ENCODE results near the gene TNFAIP1.

Gene TNFAIP1

DNA sequence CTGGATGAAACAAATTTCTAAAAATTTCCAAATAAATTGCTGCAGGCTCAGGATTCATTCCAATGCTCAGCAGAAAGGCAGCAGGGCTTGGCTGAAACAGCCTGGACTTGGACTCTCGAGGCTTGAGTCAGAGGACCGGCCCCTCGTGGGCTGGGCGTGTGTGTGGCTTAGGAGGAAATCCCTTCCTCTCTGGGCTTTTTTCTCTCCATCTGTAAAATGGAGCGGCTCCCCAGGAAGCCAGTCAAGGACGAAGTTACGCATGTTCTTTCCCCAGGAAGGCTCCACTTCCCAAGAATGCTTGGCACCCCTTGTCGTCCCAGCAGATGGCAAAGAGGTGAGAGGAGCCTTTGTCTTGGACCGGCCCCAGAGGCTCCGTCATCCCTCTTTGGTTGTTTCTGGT is 56.9 kb downstream of the TNFAIP1 start:
- H3K4me1 ChIP-seq (ENCODE audit: control insufficient read depth in 2 of 2, insufficient read depth in 1 of 2, low read depth in 1 of 2, low read length in 2 of 2) = no peaks in the 10 kb centered on the region
- H4K8ac ChIP-seq (ENCODE audit: low read depth, low read length) = no peak overlapping the region
- no peak overlapping the region for H3K4me3 ChIP-seq (ENCODE audit: low read length in 2 of 2)
- no peak overlapping the region for H2AFZ ChIP-seq (ENCODE audit: low read length)
- H3K9ac ChIP-seq (ENCODE audit: low read depth, low read length, poor library complexity) = no peak overlapping the region
- no peak overlapping the region for H3K4ac ChIP-seq (ENCODE audit: low read length)
- WGBS, 2 donors (ENCODE audit: extremely low coverage in 2 of 2, insufficient read length in 2 of 2, insufficient replicate concordance in 1 of 2) = no CpG with 5 or more reads among the region's 10 CpGs
- no peak overlapping the region for H3K27ac ChIP-seq (replicated peaks; ENCODE audit: low read length)
- no peak for DNase-seq (ENCODE audit: low spot score)
- no peaks in the 10 kb centered on the region for H3K9me3 ChIP-seq (replicated peaks in 1 of 2; ENCODE audit: control insufficient read depth in 2 of 2, insufficient read depth in 1 of 2, low read depth in 1 of 2, low read length in 2 of 2)
- H3K14ac ChIP-seq (ENCODE audit: low read length) = no peak overlapping the region
- H3K4me2 ChIP-seq (ENCODE audit: insufficient read depth, low read length, poor library complexity, severe bottlenecking) = no peak overlapping the region
- H2BK120ac ChIP-seq (ENCODE audit: low read depth, low read length) = no peak overlapping the region
- no peak overlapping the region for H2AK5ac ChIP-seq (ENCODE audit: low read depth, low read length)
- H2BK15ac ChIP-seq (ENCODE audit: low read length) = no peak overlapping the region
- peaks cover 15 to 95% of the 10 kb centered on the region in 2 donors for H3K36me3 ChIP-seq (replicated peaks in 1 of 2; ENCODE audit: control insufficient read depth in 2 of 2, insufficient read depth in 2 of 2, low read length in 2 of 2)
- H4K91ac ChIP-seq (ENCODE audit: low read depth, low read length, poor library complexity) = no peak overlapping the region
- no peak overlapping the region for H2BK5ac ChIP-seq (ENCODE audit: low read length)
- H2BK12ac ChIP-seq (ENCODE audit: low read length) = no peak overlapping the region
- H3K27me3 ChIP-seq (ENCODE audit: control insufficient read depth in 3 of 3, insufficient read depth in 3 of 3, low read depth in 1 of 3, low read length in 3 of 3) = no peaks in the 10 kb centered on the region
- no peak overlapping the region for H3K18ac ChIP-seq (ENCODE audit: low read length)
- no peak overlapping the region for H3K23ac ChIP-seq (ENCODE audit: low read depth, low read length, poor library complexity)
- no peaks in the 10 kb centered on the region for H3K79me1 ChIP-seq (ENCODE audit: low read depth, low read length)

DNA sequence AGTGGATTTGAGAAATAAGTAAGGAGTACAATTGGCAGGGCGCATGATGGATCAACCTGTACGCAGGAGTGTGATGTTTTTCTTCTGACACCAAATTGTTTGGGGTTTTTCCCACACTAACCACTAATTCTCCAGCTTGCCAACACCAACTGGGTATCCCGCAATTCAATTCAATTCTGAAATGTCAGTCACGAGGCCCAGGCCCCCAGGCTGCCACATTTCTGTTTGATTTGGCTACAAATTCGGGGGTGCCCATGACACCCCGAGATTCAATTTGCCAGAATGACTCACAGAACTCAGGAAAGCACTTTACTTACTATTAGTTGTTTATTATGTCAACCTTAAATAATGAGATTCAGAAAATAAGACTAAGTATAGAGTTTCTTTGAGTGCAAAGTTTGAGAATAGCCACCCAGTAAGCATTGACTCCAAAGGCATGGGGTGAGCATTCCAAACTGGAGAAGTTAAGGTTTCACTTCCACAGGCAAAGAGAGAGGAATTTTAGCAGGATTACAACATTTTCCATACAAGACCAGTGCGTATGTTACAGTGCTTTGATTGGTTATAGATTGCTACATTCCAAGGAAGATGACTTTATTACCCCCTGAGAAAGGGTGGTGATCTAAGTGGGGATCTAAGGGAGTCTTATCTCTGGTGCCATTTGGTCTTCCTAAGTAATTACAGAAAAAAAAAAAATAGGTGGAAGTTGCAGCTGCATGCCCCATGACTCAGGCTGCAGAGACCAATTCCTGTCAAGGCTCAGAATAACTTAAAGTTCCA is 59.0 kb downstream of the TNFAIP1 start:
- Histone ChIP-seq H3K18ac (ENCODE audit: low read length) (no peak overlapping the region), H2BK15ac (ENCODE audit: low read length) (no peak overlapping the region), H2AFZ (ENCODE audit: low read length) (no peak overlapping the region), H4K8ac (ENCODE audit: low read depth, low read length) (no peak overlapping the region), H3K4me2 (ENCODE audit: insufficient read depth, low read length, poor library complexity, severe bottlenecking) (no peak overlapping the region), H3K79me1 (ENCODE audit: low read depth, low read length) (no peaks in the 10 kb centered on the region), H3K9ac (ENCODE audit: low read depth, low read length, poor library complexity) (no peak overlapping the region), H3K4me1 (ENCODE audit: control insufficient read depth in 2 of 2, insufficient read depth in 1 of 2, low read depth in 1 of 2, low read length in 2 of 2) (peaks cover 1 to 7% of the 10 kb centered on the region in 2 donors), H3K36me3 (replicated peaks in 1 of 2; ENCODE audit: control insufficient read depth in 2 of 2, insufficient read depth in 2 of 2, low read length in 2 of 2) (peaks cover 13 to 89% of the 10 kb centered on the region in 2 donors), H2BK120ac (ENCODE audit: low read depth, low read length) (no peak overlapping the region), H3K4ac (ENCODE audit: low read length) (no peak overlapping the region), H3K4me3 (ENCODE audit: low read length in 2 of 2) (no peak overlapping the region), H4K91ac (ENCODE audit: low read depth, low read length, poor library complexity) (no peak overlapping the region), H3K27ac (replicated peaks; ENCODE audit: low read length) (no peak overlapping the region), H2BK5ac (ENCODE audit: low read length) (no peak overlapping the region), H3K9me3 (replicated peaks in 1 of 2; ENCODE audit: control insufficient read depth in 2 of 2, insufficient read depth in 1 of 2, low read depth in 1 of 2, low read length in 2 of 2) (no peaks in the 10 kb centered on the region), H3K14ac (ENCODE audit: low read length) (no peak overlapping the region), H2BK12ac (ENCODE audit: low read length) (no peak overlapping the region), H3K23ac (ENCODE audit: low read depth, low read length, poor library complexity) (no peak overlapping the region), H3K27me3 (ENCODE audit: control insufficient read depth in 3 of 3, insufficient read depth in 3 of 3, low read depth in 1 of 3, low read length in 3 of 3) (no peaks in the 10 kb centered on the region), H2AK5ac (ENCODE audit: low read depth, low read length) (no peak overlapping the region)
- DNase-seq (ENCODE audit: low spot score) = no peak
- no CpG with 5 or more reads among the region's 7 CpGs for WGBS, 2 donors (ENCODE audit: extremely low coverage in 2 of 2, insufficient read length in 2 of 2, insufficient replicate concordance in 1 of 2)

GRCh38 chr17:28395426-28395825 is 59.9 kb downstream of the TNFAIP1 start:
- H3K79me1 ChIP-seq (ENCODE audit: low read depth, low read length) = no peaks in the 10 kb centered on the region
- H4K91ac ChIP-seq (ENCODE audit: low read depth, low read length, poor library complexity) = no peak overlapping the region
- H2AK5ac ChIP-seq (ENCODE audit: low read depth, low read length) = no peak overlapping the region
- H3K4ac ChIP-seq (ENCODE audit: low read length) = no peak overlapping the region
- no peak overlapping the region for H3K4me3 ChIP-seq (ENCODE audit: low read length in 2 of 2)
- H3K4me1 ChIP-seq (ENCODE audit: control insufficient read depth in 2 of 2, insufficient read depth in 1 of 2, low read depth in 1 of 2, low read length in 2 of 2) = peaks cover 1 to 7% of the 10 kb centered on the region in 2 donors
- no peak overlapping the region for H3K23ac ChIP-seq (ENCODE audit: low read depth, low read length, poor library complexity)
- no peaks in the 10 kb centered on the region for H3K27me3 ChIP-seq (ENCODE audit: control insufficient read depth in 3 of 3, insufficient read depth in 3 of 3, low read depth in 1 of 3, low read length in 3 of 3)
- no peak overlapping the region for H3K9ac ChIP-seq (ENCODE audit: low read depth, low read length, poor library complexity)
- no peak overlapping the region for H2BK120ac ChIP-seq (ENCODE audit: low read depth, low read length)
- H3K36me3 ChIP-seq (replicated peaks in 1 of 2; ENCODE audit: control insufficient read depth in 2 of 2, insufficient read depth in 2 of 2, low read length in 2 of 2) = peaks cover 10 to 88% of the 10 kb centered on the region in 2 donors
- no peak overlapping the region for H4K8ac ChIP-seq (ENCODE audit: low read depth, low read length)
- no peaks in the 10 kb centered on the region for H3K9me3 ChIP-seq (replicated peaks in 1 of 2; ENCODE audit: control insufficient read depth in 2 of 2, insufficient read depth in 1 of 2, low read depth in 1 of 2, low read length in 2 of 2)
- no peak overlapping the region for H2AFZ ChIP-seq (ENCODE audit: low read length)
- no peak overlapping the region for H2BK15ac ChIP-seq (ENCODE audit: low read length)
- WGBS, 2 donors (ENCODE audit: extremely low coverage in 2 of 2, insufficient read length in 2 of 2, insufficient replicate concordance in 1 of 2) = no CpG with 5 or more reads among the region's 2 CpGs
- no peak overlapping the region for H3K4me2 ChIP-seq (ENCODE audit: insufficient read depth, low read length, poor library complexity, severe bottlenecking)
- no peak overlapping the region for H3K14ac ChIP-seq (ENCODE audit: low read length)
- no peak overlapping the region for H2BK5ac ChIP-seq (ENCODE audit: low read length)
- H2BK12ac ChIP-seq (ENCODE audit: low read length) = no peak overlapping the region
- DNase-seq (ENCODE audit: low spot score) = no peak
- no peak overlapping the region for H3K18ac ChIP-seq (ENCODE audit: low read length)
- no peak overlapping the region for H3K27ac ChIP-seq (replicated peaks; ENCODE audit: low read length)

DNA sequence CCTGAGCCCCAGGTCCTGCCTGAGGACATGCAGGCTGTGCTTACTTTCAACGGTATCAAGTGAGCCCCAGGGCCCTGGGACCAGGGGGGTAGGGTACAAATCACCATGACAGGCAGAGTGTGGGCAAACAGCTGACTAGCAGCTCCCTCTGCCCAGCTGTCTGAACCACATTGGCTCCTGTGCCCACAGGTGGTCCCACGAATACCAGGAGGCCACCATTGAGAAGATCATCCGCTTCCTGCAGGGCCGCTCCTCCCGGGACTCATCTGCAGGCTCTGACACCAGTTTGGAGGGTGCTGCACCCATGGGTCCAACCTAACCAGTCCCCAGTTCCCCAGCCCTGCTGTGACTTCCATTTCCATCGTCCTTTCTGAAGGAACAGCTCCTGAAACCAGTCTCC is 60.4 kb downstream of the TNFAIP1 start:
- no peak overlapping the region for H3K4ac ChIP-seq (ENCODE audit: low read length)
- H2BK5ac ChIP-seq (ENCODE audit: low read length) = no peak overlapping the region
- no peak overlapping the region for H3K23ac ChIP-seq (ENCODE audit: low read depth, low read length, poor library complexity)
- H2BK120ac ChIP-seq (ENCODE audit: low read depth, low read length) = no peak overlapping the region
- H3K4me1 ChIP-seq (ENCODE audit: control insufficient read depth in 2 of 2, insufficient read depth in 1 of 2, low read depth in 1 of 2, low read length in 2 of 2) = peaks cover 1 to 7% of the 10 kb centered on the region in 2 donors
- H4K91ac ChIP-seq (ENCODE audit: low read depth, low read length, poor library complexity) = no peak overlapping the region
- H3K36me3 ChIP-seq (replicated peaks in 1 of 2; ENCODE audit: control insufficient read depth in 2 of 2, insufficient read depth in 2 of 2, low read length in 2 of 2) = peaks cover 8 to 83% of the 10 kb centered on the region in 2 donors
- H3K27me3 ChIP-seq (ENCODE audit: control insufficient read depth in 3 of 3, insufficient read depth in 3 of 3, low read depth in 1 of 3, low read length in 3 of 3) = no peaks in the 10 kb centered on the region
- H3K9ac ChIP-seq (ENCODE audit: low read depth, low read length, poor library complexity) = peak overlapping the region; percentile 30
- no peak overlapping the region for H3K4me2 ChIP-seq (ENCODE audit: insufficient read depth, low read length, poor library complexity, severe bottlenecking)
- H2AFZ ChIP-seq (ENCODE audit: low read length) = no peak overlapping the region
- H4K8ac ChIP-seq (ENCODE audit: low read depth, low read length) = peak overlapping the region; percentile 75
- H3K14ac ChIP-seq (ENCODE audit: low read length) = no peak overlapping the region
- no peak overlapping the region for H2BK15ac ChIP-seq (ENCODE audit: low read length)
- H3K9me3 ChIP-seq (replicated peaks in 1 of 2; ENCODE audit: control insufficient read depth in 2 of 2, insufficient read depth in 1 of 2, low read depth in 1 of 2, low read length in 2 of 2) = no peaks in the 10 kb centered on the region
- H3K79me1 ChIP-seq (ENCODE audit: low read depth, low read length) = no peaks in the 10 kb centered on the region
- WGBS, 2 donors (ENCODE audit: extremely low coverage in 2 of 2, insufficient read length in 2 of 2, insufficient replicate concordance in 1 of 2) = no CpG with 5 or more reads among the region's 6 CpGs
- DNase-seq (ENCODE audit: low spot score) = no peak
- no peak overlapping the region for H3K4me3 ChIP-seq (ENCODE audit: low read length in 2 of 2)
- H3K18ac ChIP-seq (ENCODE audit: low read length) = peak overlapping the region; percentile 19
- H3K27ac ChIP-seq (replicated peaks; ENCODE audit: low read length) = no peak overlapping the region
- H2BK12ac ChIP-seq (ENCODE audit: low read length) = no peak overlapping the region
- H2AK5ac ChIP-seq (ENCODE audit: low read depth, low read length) = no peak overlapping the region
